GM19372 (cell line): ENCODE data around the gene ZNF385A.

Experiments
- ATAC-seq: cut with Tn5 transposase; IDR thresholded peaks from one replicate; pipeline ENCODE4 v1.9.1; 2021; ENCODE audit warnings: mild to moderate bottlenecking, low read depth, moderate library complexity; ENCODE audit not compliant: unreplicated experiment

The ZNF385A gene

GRCh38 chr12:54377007-54377406, 7.5 kb downstream of the ZNF385A start:
- no peak for ATAC-seq

GRCh38 chr12:54376596-54376995, 7.9 kb downstream of the ZNF385A start:
- no peak for ATAC-seq

- ATAC-seq = no peak
Measured at GRCh38 chr12:54375259-54375579, 9.3 kb downstream of the ZNF385A start.

- ATAC-seq = no peak
Measured at GRCh38 chr12:54374562-54375258, 9.8 kb downstream of the ZNF385A start.

- no peak for ATAC-seq
Measured at GRCh38 chr12:54373649-54374561, 10.6 kb downstream of the ZNF385A start.

- ATAC-seq = no peak
Measured at GRCh38 chr12:54372113-54372806, 12.3 kb downstream of the ZNF385A start.

- no peak for ATAC-seq
Measured at GRCh38 chr12:54371328-54372112, 13.0 kb downstream of the ZNF385A start.

GRCh38 chr12:54370171-54370730, 14.3 kb downstream of the ZNF385A start:
- ATAC-seq = no peak

- no peak for ATAC-seq
Measured at GRCh38 chr12:54369597-54370131, 14.9 kb downstream of the ZNF385A start.

GRCh38 chr12:54368709-54369596, 15.6 kb downstream of the ZNF385A start:
- ATAC-seq = no peak

- no peak for ATAC-seq
Measured at GRCh38 chr12:54368025-54368708, 16.4 kb downstream of the ZNF385A start.

GRCh38 chr12:54364413-54364812, 20.1 kb downstream of the ZNF385A start, which contains the start of gene GPR84:
Gene GPR84 (minus strand): TSS chr12:54364486. CDS start chr12:54363851, 635 bp downstream.
- ATAC-seq = no peak

GRCh38 chr12:54363618-54364017, 20.9 kb downstream of the ZNF385A start:
- no peak for ATAC-seq

GRCh38 chr12:54363047-54363446, 21.5 kb downstream of the ZNF385A start:
- no peak for ATAC-seq

- ATAC-seq = no peak
Measured at GRCh38 chr12:54360717-54361456, 23.6 kb downstream of the ZNF385A start.

GRCh38 chr12:54359762-54360351, 24.7 kb downstream of the ZNF385A start:
- no peak for ATAC-seq
